Nephron progenitor cell (in vitro differentiated cells): ENCODE measurements around the gene PLCL1.

Experiments
- DNase-seq: peaks from one replicate; pipeline ENCODE4 v3.0.0; 2021
- H3K27ac Mint-ChIP-seq: 2 replicates; pipeline ENCODE4 v1.8.0; 2021; ENCODE audit warnings: mild to moderate bottlenecking, moderate library complexity, mixed read lengths
- H3K27me3 Mint-ChIP-seq: 2 replicates; pipeline ENCODE4 v1.8.0; 2021; ENCODE audit warnings: mild to moderate bottlenecking, low read depth, mixed read lengths; ENCODE audit not compliant: poor library complexity
- H3K36me3 Mint-ChIP-seq: 2 replicates; pipeline ENCODE4 v1.8.0; 2021; ENCODE audit warnings: low read depth, mixed read lengths
- H3K4me1 Mint-ChIP-seq: 2 replicates; pipeline ENCODE4 v1.8.0; 2021; ENCODE audit warnings: mixed read lengths
- H3K4me3 Mint-ChIP-seq: 2 replicates; pipeline ENCODE4 v1.8.0; 2021; ENCODE audit warnings: mild to moderate bottlenecking, moderate library complexity, mixed read lengths
- H3K9me3 Mint-ChIP-seq: 2 replicates; pipeline ENCODE4 v1.8.0; 2021; ENCODE audit warnings: mild to moderate bottlenecking, moderate library complexity, mixed read lengths
- CTCF ChIP-seq: fragments of 200-600 bp; sonication (generic); IDR thresholded peaks from 2 replicates; pipeline ENCODE4 v1.5.0; 2021; ENCODE audit warnings: antibody characterized with exemption

Gene PLCL1

GRCh38 chr2:198141726-198142125 lies 337.3 kb downstream of the PLCL1 start:
- Mint-ChIP-seq H3K27me3 (no peaks in the 10 kb centered on the region), H3K36me3 (no peaks in the 10 kb centered on the region), H3K4me1 (no peaks in the 10 kb centered on the region), H3K4me3 (no peak overlapping the region), H3K27ac (no peak overlapping the region), H3K9me3 (no peaks in the 10 kb centered on the region)
- no peak for DNase-seq
- TF ChIP-seq CTCF: no peak

GRCh38 chr2:198143156-198143555 lies 338.8 kb downstream of the PLCL1 start:
- no peak for TF ChIP-seq CTCF
- Mint-ChIP-seq H3K4me1 (no peaks in the 10 kb centered on the region), H3K27me3 (no peaks in the 10 kb centered on the region), H3K27ac (no peak overlapping the region), H3K4me3 (no peak overlapping the region), H3K9me3 (no peaks in the 10 kb centered on the region), H3K36me3 (no peaks in the 10 kb centered on the region)
- no peak for DNase-seq

- no peaks in the 10 kb centered on the region for H3K27me3 Mint-ChIP-seq
Measured at GRCh38 chr2:198143793-198144192, 339.4 kb downstream of the PLCL1 start.

GRCh38 chr2:198144660-198145059 lies 340.3 kb downstream of the PLCL1 start:
- H3K9me3 Mint-ChIP-seq: no peaks in the 10 kb centered on the region
- no peak overlapping the region for H3K27ac Mint-ChIP-seq
- no peaks in the 10 kb centered on the region for H3K36me3 Mint-ChIP-seq
- H3K4me3 Mint-ChIP-seq: no peak overlapping the region
- no peaks in the 10 kb centered on the region for H3K27me3 Mint-ChIP-seq
- TF ChIP-seq CTCF: no peak
- no peaks in the 10 kb centered on the region for H3K4me1 Mint-ChIP-seq
- no peak for DNase-seq

More at GRCh38 chr2:198143793-198144192, 339.4 kb downstream of the PLCL1 start:
- TF ChIP-seq CTCF: no peak
- no peaks in the 10 kb centered on the region for H3K36me3 Mint-ChIP-seq
- H3K9me3 Mint-ChIP-seq: no peaks in the 10 kb centered on the region
- no peak overlapping the region for H3K4me3 Mint-ChIP-seq
- no peak for DNase-seq
- H3K27ac Mint-ChIP-seq: no peak overlapping the region
- H3K4me1 Mint-ChIP-seq: no peaks in the 10 kb centered on the region

- Mint-ChIP-seq H3K36me3 (no peaks in the 10 kb centered on the region), H3K9me3 (peaks cover 3% of the 10 kb centered on the region), H3K4me1 (no peaks in the 10 kb centered on the region), H3K27ac (no peak overlapping the region), H3K27me3 (no peaks in the 10 kb centered on the region), H3K4me3 (no peak overlapping the region)
- no peak for DNase-seq
- no peak for TF ChIP-seq CTCF
Measured at GRCh38 chr2:198146346-198146940, 342.1 kb downstream of the PLCL1 start.

- H3K9me3 Mint-ChIP-seq: peaks cover 29% of the 10 kb centered on the region
- DNase-seq: no peak
- TF ChIP-seq CTCF: no peak
- no peak overlapping the region for H3K4me3 Mint-ChIP-seq
- no peak overlapping the region for H3K27ac Mint-ChIP-seq
- peaks cover 5% of the 10 kb centered on the region for H3K36me3 Mint-ChIP-seq
- no peaks in the 10 kb centered on the region for H3K27me3 Mint-ChIP-seq
- H3K4me1 Mint-ChIP-seq: no peaks in the 10 kb centered on the region
Measured at GRCh38 chr2:198157314-198157713, 352.9 kb downstream of the PLCL1 start.
